Inflammatory macrophage treated with lipopolysaccharide for 4 hours (primary cell): ENCODE data around the gene LMBR1L.
"Not testable (repeated sequence)": the region's sequence is repeated elsewhere in the genome, so short reads cannot be mapped to it uniquely, and the experiment has no call there.

Source experiments
- DNase-seq: peaks from one replicate; pipeline ENCODE4 v3.0.0-alpha.2; 2020

LMBR1L gene

GRCh38 chr12:49084438-49084837 lies 26.2 kb downstream of the LMBR1L start:
- no peak for DNase-seq

- no peak for DNase-seq
Observed at GRCh38 chr12:49079793-49080192, 30.9 kb downstream of the LMBR1L start.

- DNase-seq, result no peak
Observed at GRCh38 chr12:49070971-49071370, 39.7 kb downstream of the LMBR1L start.

GRCh38 chr12:49069507-49070346 lies 40.9 kb downstream of the LMBR1L start, which contains the start of gene RHEBL1:
TSS of gene RHEBL1 (minus strand) at chr12:49069979. CDS start at chr12:49069785, 194 bp downstream.
- peak; percentile 99 for DNase-seq

- DNase-seq, result no peak
Observed at GRCh38 chr12:49068879-49069506, 41.7 kb downstream of the LMBR1L start.

GRCh38 chr12:49066120-49066519 lies 44.5 kb downstream of the LMBR1L start:
- DNase-seq, result no peak

GRCh38 chr12:49064767-49065152 lies 45.9 kb downstream of the LMBR1L start:
- DNase-seq, result no peak

GRCh38 chr12:49061916-49062315 lies 48.7 kb downstream of the LMBR1L start:
- DNase-seq, result not testable (repeated sequence)

- DNase-seq, result no peak
Observed at GRCh38 chr12:49061157-49061650, 49.4 kb downstream of the LMBR1L start.

GRCh38 chr12:49060237-49061156 lies 50.1 kb downstream of the LMBR1L start, which contains the start of gene KMT2D:
TSS of gene KMT2D (minus strand) at chr12:49060794. CDS start at chr12:49055324, 5,470 bp downstream.
- DNase-seq, result peak; percentile 92

- peak; percentile 33 for DNase-seq
Observed at GRCh38 chr12:49059299-49060171, 51.1 kb downstream of the LMBR1L start.

- peak; percentile 15 for DNase-seq
Observed at GRCh38 chr12:49059045-49059298, 51.7 kb downstream of the LMBR1L start.

- no peak for DNase-seq
Observed at GRCh38 chr12:49058366-49059044, 52.1 kb downstream of the LMBR1L start.

- peak; percentile 25 for DNase-seq
Observed at GRCh38 chr12:49057888-49058287, 52.8 kb downstream of the LMBR1L start.

- peak; percentile 96 for DNase-seq
Observed at GRCh38 chr12:49055978-49056754, 54.5 kb downstream of the LMBR1L start.

GRCh38 chr12:49055092-49055491 lies 55.6 kb downstream of the LMBR1L start:
- no peak for DNase-seq

- DNase-seq, result no peak
Observed at GRCh38 chr12:49054524-49054923, 56.1 kb downstream of the LMBR1L start.

GRCh38 chr12:49054096-49054495 lies 56.6 kb downstream of the LMBR1L start:
- no peak for DNase-seq

GRCh38 chr12:49052451-49053208 lies 58.0 kb downstream of the LMBR1L start:
- no peak for DNase-seq
